IPS DF 19.7 (cell line): ENCODE results near the gene ABCA4.

ENCODE experiments used
- DNase-seq: peaks from one replicate; pipeline ENCODE4 v3.0.0-alpha.2; 2013; ENCODE audit warnings: low read depth, low spot score

ABCA4 gene

GRCh38 chr1:94104776-94105580 lies 16.0 kb downstream of the ABCA4 start:
- no peak for DNase-seq

DNA sequence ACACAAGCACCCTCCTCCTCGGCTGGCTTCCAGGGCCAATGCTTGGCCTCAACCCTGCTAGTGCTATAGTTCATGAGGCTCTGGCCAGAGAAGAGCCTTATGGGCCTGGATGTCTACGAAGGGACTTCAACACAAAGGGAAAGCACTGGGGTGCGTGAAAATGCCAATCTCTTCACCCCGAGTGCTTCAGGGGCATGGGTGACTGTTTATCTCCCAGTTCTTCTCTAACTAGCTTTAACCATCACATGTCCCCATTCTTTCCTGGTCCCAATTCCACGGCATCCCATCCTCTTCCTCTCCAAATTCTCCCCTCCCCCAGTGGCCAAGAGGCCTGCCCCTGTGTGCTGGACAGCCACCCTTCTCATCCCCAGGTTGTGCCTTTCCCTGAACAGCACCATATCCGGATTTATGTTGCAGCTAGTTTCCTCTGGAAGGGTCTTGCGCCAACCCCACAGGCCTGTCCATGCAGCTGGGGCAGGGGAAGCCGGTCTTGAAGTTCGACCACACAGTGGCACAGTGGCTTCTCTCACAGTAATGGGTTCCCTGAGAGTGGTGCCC lies 16.7 kb downstream of the ABCA4 start:
- no peak for DNase-seq

GRCh38 chr1:94103608-94104007 lies 17.3 kb downstream of the ABCA4 start:
- DNase-seq: no peak

DNA sequence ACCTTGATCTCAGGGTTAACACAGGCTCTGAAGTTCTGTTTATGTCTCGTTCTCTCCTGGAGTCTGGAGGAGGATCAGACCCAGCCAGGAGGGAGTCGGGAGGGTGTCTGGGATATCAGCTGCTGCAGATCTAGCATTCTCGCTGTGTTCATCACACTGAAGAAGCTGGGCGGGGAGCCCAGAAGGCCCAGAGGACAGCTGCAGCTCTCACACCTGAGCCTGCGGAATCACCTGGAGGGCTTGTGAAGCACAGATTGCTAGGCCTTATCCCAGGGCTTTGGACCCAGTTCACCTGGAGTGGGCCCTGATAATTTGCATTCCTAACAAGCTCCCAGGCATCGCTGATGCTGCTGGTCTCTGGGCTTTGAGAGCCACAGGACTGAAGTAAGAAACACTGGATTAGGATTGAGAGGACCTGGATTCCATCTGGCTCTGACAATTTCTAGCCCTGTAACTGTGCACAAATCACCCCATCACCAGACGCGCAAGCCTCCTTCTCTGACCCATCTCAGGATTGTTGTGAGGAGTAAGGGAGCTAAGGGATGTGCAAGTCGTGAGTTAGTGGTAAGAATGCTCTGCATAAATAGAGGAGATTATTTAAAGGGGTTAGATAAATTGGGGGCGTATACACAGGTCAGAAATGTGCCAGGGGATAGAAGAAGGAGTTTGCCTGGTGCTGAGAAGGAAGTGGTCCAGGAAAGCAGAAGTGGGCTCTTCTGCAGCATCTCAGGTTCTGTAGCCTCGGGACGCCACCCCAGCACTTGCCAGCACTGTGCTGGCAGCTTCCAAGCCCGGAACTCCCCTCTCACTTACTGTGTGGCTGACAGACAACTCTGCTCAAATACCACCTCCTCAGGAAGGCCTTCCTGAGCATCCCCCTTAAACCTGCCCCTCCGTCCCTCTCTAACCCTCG lies 19.1 kb downstream of the ABCA4 start:
- DNase-seq: no peak

GRCh38 chr1:94100785-94101612 lies 19.9 kb downstream of the ABCA4 start:
- no peak for DNase-seq

DNA sequence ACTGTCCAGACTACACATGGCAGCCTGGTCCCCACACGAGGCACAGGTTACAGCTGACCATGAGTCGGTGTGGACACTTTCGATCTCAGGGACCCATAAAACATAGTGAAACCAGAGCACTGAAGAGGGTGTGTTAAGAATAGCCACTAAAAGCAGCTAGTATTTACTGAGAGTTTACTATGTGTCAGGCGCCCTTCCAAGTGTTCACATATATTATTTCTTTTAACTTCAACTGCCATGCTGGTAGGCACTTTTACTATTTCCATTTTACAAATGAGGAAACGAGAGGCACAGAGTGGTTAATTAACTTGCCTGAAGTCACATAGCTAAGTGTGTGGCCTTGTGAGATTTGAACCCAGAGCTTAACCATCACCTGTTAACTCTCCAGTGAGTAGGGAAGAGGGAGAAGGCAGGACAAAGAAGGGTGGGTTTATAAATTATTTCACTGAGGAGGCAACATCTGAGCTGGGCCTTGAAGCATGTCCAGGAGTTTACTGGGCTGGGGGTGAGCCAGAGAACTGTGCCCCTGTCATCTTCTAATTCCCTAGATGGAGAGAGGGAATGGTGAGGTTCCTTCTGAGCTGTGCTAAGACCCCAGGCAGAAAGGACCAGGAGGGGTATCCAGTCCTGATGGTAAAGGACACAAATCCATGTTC lies 20.7 kb downstream of the ABCA4 start:
- DNase-seq: no peak

DNA sequence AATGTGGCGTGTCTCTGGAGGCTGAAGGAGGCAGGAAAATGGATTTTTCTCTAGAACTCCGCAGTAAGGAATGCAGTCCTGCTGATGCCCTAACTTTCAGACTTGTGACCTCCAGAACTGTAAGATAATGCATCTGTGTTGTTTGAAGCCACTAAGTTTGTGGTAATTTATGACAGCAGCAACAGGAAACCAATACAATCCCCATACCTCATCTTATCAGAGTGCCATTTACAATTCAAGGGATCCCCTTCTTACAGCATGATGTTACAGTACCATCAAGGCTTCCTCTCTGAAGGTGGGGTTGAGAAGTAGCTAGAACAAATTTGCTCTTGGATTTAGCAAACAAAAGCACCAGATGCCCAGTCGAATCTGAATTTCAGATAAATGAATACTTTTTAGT lies 21.6 kb downstream of the ABCA4 start:
- no peak for DNase-seq

GRCh38 chr1:94098585-94099111 lies 22.3 kb downstream of the ABCA4 start:
- DNase-seq: no peak

DNA sequence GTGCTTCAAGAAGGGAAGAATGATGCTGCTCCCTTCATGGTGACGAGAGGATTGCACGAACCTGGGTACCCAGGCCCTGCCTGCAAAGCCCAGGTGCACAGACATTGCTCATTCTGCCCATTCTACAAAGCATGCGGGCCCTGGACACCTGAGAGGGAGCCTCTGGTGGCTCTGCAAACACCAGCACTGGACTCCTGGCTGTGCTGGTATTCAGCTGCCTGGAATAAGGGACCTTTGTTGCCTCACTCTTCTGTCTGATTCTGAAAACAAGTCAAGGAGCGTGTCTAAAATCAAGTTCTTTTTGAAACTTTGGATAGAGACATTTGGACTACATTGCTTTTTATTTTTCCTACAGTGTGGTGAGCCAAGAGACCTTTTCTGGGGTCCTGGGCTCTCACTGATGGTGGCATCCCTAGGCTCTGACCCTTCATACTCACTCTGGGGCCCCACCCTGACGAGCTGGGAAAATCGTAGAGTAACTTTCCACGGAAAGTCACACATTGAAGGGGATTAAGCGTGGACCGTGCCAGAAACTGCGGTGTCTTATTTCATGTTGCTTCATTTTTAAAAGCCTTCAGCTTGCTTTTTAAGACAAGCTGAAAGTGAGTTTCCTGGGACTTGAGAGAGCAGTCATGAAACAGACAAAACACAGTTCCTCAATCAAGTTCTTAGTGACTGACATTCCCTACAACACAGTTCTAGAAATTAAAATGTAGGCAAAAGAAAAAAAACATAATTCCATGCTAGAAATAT lies 24.0 kb downstream of the ABCA4 start:
- no peak for DNase-seq

GRCh38 chr1:94095744-94096469 lies 25.0 kb downstream of the ABCA4 start:
- DNase-seq: no peak

- DNase-seq: no peak
These were observed 25.8 kb downstream of the ABCA4 start for GRCh38 chr1:94095112-94095637.

- DNase-seq: no peak
These were observed 26.4 kb downstream of the ABCA4 start for GRCh38 chr1:94094469-94095111.

GRCh38 chr1:94093996-94094395 lies 27.0 kb downstream of the ABCA4 start:
- no peak for DNase-seq

DNA sequence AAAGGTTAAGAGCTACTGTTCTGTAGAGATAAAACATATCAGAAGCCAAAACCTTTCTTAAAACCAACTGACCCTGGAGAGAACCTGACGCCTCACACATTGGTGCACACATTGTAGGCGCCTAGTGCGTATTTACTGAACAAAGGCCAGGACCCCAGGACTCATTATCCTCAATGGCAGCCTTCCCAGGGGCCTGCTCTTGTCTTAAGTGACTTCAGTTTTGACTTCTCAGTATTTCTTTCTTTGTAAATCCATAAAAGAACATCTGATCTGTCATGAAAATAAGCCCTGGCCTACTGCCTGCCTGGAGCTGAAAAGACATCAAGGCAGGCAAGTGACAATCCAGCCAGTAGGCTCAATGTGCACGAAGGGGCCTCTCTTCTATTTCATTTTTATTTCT lies 27.6 kb downstream of the ABCA4 start:
- no peak for DNase-seq

DNA sequence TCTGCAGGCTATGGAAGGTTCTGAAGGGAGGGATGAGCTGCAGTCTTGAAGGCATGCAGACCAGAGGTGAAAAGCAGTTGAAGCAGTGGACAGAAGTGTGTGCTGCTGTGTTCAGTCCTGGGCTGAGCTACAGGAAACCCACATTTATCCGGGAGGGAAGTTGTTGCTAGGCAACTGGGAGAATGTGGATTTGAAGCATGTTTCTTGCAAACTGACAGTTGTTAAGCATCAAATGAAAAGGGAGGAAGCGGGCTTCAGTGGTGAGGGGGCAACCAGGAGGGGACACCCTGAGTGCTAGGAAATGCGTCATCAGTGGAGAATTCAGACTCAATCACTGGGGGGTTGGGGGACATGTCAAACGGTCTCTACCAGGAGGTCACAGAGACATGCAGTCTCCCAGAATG lies 28.7 kb downstream of the ABCA4 start:
- DNase-seq: no peak

- no peak for DNase-seq
These were observed 30.2 kb downstream of the ABCA4 start for GRCh38 chr1:94090761-94091160.

DNA sequence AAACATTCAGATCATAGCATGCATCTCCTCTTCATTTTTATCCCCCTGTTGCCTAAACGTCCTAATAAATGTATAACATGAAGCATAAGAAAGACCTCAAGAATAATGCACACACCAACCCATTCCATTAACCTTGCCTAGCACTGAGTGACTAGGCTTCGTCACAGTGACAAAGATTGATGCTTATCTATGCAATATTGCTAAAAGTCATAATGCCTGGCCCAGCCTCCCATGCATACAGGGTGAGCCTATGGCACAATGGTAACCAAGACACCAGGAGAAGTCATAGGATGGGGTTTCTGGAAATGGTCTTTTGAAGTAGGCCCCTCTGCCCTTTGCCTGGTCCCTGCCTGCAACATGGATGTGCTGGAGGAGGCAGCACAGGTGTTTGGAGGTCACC lies 33.8 kb downstream of the ABCA4 start:
- no peak for DNase-seq

DNA sequence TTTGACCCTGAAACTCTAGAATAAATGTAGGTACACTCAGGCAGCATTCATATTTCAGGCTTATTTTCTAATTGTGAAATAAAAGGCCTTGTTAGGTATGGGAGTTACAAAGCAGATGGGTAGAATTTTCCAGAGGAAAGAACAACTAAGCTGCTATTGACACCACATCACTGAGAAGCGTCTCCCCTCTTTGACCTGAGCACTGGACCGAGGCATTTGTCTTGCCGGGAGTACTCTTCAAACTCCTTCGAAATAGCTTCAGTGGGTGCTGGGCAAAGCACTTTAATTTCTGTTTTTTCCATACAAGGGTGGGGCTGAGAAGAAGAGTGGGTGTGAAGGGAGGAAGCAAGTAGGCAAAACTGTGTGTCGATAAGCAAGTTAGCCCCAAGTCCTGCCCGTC lies 36.4 kb downstream of the ABCA4 start:
- no peak for DNase-seq

DNA sequence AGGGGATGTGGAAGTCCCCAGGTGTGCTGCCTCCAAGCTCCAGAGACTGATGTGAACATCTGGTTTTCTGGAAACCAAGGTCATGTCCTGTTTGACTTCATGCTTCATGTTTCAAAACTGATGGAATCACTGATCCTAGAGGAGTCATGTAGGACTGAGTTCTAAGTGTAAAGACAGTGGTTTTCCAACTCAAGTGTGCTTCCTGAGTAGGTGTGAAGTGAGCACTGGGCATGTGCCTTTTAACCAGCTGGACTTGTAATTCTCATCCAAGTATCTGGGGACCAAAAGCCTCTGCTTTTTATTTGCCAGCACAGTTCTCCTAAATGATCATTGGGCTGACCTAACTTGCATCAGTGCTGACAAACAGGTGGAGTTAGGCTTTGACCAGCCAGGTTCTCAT lies 36.9 kb downstream of the ABCA4 start:
- no peak for DNase-seq
